GM12878 (cell line): ENCODE results near the gene PDIA5.

Source experiments
- CBFB ChIP-seq: IDR thresholded peaks from 2 replicates; pipeline ENCODE4 v1.6.1; 2016; ENCODE audit warnings: antibody characterized with exemption, low read depth
- ESRRA ChIP-seq: IDR thresholded peaks from 2 replicates; pipeline ENCODE4 v1.6.1; 2012; ENCODE audit warnings: mild to moderate bottlenecking, low read length, improper control_type of control experiment
- SPI1 ChIP-seq: IDR thresholded peaks from 2 replicates; pipeline ENCODE4 v1.6.1; 2011; ENCODE audit warnings: low read depth, mild to moderate bottlenecking, low read length, moderate library complexity, borderline replicate concordance; ENCODE audit not compliant: insufficient read depth
- TF ChIP-seq, protein P1 (sequence below), 3 experiments: IDR thresholded peaks in 2 of 3; conservative IDR thresholded peaks in 1 of 3; 2 replicates each; pipeline ENCODE4 v1.5.1; 2011; ENCODE audit warnings: low read depth in 3 of 3, low read length in 3 of 3, mild to moderate bottlenecking in 3 of 3, control low read depth in 2 of 3, moderate library complexity in 2 of 3, inconsistent platforms in 1 of 3, mixed read lengths in 1 of 3; ENCODE audit not compliant: control insufficient read depth in 2 of 3, insufficient read depth in 1 of 3; ENCODE audit errors: extremely low read depth in 1 of 3

DNA sequence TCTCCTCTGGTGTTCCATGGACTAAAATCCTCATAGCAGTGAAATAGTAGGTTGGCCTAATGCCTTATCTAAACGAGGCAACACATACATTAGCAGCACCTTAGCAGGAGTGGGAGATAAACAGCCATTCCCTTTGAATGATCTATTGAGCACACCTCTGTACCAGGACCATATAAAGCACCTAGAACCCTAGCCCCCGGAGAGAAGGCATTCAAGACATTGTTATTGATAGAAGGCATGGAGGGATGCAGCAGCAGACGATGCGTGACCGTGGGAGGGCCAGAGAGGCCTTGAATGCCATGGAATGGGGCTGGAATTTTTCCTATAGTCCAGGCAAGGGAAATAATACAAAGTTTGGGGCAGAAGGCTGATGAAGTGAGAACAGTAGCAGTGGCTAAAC, 32.7 kb upstream of the PDIA5 start:
- no peak for TF ChIP-seq ESRRA
- no peak for TF ChIP-seq CBFB
- TF ChIP-seq, protein P1, sequence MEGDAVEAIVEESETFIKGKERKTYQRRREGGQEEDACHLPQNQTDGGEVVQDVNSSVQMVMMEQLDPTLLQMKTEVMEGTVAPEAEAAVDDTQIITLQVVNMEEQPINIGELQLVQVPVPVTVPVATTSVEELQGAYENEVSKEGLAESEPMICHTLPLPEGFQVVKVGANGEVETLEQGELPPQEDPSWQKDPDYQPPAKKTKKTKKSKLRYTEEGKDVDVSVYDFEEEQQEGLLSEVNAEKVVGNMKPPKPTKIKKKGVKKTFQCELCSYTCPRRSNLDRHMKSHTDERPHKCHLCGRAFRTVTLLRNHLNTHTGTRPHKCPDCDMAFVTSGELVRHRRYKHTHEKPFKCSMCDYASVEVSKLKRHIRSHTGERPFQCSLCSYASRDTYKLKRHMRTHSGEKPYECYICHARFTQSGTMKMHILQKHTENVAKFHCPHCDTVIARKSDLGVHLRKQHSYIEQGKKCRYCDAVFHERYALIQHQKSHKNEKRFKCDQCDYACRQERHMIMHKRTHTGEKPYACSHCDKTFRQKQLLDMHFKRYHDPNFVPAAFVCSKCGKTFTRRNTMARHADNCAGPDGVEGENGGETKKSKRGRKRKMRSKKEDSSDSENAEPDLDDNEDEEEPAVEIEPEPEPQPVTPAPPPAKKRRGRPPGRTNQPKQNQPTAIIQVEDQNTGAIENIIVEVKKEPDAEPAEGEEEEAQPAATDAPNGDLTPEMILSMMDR (IDR thresholded peaks at IDR 0.05 in 2 of 3, conservative IDR thresholded peaks at IDR 0.05 in 1 of 3; ENCODE audit: control insufficient read depth in 2 of 3, extremely low read depth in 1 of 3, insufficient read depth in 1 of 3, low read depth in 3 of 3, low read length in 3 of 3), result no peak
- no peak for TF ChIP-seq SPI1
